Measurements from ENCODE around the gene ACSM6. TPM values are rescaled to one million over a fixed set of nuclear protein-coding genes. Genes with fewer than 3 reads are reported as not detected.

The ACSM6 gene
- total RNA-seq, 1 experiment from 2014 or later, result not detected

DNA sequence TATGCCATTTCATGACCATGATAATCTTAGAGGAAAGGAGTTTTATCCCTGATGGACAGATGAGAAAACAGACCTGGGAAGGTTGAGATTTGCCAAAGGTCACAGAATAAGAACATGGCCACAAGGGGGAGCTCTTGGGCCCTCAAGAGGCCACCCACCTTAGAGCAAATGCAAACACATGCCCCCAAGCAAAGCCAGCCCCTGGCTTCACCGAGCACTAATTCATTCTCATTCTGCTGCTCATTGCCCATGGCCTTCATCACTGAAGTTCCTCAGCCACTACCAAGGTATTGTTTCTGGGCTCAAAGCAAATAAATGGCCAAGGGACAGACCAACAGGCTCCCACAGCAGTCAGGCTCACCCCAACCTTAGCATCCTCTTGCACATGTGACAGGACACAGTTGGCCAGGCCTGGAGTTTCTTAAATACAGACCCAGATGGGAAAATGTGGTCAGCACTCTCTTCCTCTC lies 52.6 kb downstream of the ACSM6 start (continued):
- TF ChIP-seq, protein P1, sequence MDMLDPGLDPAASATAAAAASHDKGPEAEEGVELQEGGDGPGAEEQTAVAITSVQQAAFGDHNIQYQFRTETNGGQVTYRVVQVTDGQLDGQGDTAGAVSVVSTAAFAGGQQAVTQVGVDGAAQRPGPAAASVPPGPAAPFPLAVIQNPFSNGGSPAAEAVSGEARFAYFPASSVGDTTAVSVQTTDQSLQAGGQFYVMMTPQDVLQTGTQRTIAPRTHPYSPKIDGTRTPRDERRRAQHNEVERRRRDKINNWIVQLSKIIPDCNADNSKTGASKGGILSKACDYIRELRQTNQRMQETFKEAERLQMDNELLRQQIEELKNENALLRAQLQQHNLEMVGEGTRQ (CRISPR knock-in tag; IDR thresholded peaks at IDR 0.05), result peak; percentile 28; the same call in 1 of the 2 replicates
- TF ChIP-seq SMAD3 (CRISPR knock-in tag; IDR thresholded peaks at IDR 0.05; ENCODE audit: borderline replicate concordance) (no peak), ATF1 (CRISPR knock-in tag; IDR thresholded peaks at IDR 0.05) (no peak)

DNA sequence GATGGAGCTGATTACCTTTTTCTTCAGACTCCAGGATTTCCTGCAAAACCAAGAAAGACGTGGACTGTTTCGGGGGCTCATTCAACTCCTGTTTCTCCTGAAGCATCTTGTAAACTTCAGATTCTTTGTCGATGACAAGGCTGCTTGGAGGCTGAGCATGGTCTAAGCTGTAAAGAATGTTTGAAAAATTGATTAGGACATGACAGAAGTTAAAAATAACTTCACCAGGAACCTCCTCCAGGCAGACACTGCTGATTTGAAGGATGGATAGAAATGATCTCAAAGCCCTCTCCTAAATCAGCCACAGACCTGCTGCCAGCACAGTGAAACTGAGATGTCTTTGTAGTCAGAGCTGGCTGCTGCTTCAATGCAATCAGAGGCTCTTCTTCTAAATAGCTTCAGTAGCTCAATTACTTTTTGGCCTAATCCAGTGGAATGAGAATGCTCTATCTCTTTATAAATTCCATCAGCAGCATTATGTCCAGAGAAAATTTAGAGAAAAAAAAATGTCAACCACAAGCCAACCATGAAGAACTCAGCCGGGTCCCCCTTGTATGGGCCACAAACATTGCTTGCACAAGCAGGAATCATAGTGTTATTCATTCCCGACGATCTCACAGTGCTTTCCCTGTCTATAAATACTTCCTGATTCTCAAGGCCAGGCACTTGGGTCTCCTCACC lies 53.3 kb downstream of the ACSM6 start:
- H3K4me3 Mint-ChIP-seq, result no peak overlapping the region
- POLR2A ChIA-PET, result interaction anchor here (0.8 to 1.8 kb wide), 2 partner anchors 41 to 116 kb away, joined by 3 to 4 read pairs; no protein-coding TSS in a partner anchor

More for the DNA sequence above, 53.3 kb downstream of the ACSM6 start:
- Mint-ChIP-seq H3K27ac (peak overlapping the region; percentile 74), H3K27me3 (ENCODE audit: low read depth) (no peaks in the 10 kb centered on the region), H3K36me3 (peaks cover 38% of the 10 kb centered on the region), H3K4me1 (peaks cover 52% of the 10 kb centered on the region), H3K9me3 (no peaks in the 10 kb centered on the region)
- DNase-seq (ENCODE audit: low spot score) (no peak), ATAC-seq (no peak)
- TF ChIP-seq E2F5 (CRISPR knock-in tag; IDR thresholded peaks at IDR 0.05) (no peak), ZNF423 (CRISPR knock-in tag; IDR thresholded peaks at IDR 0.05) (no peak), ZBTB43 (CRISPR knock-in tag; IDR thresholded peaks at IDR 0.05) (no peak), TCF7 (CRISPR knock-in tag; IDR thresholded peaks at IDR 0.05; ENCODE audit: low read depth) (no peak), STAT6 (CRISPR knock-in tag; conservative IDR thresholded peaks at IDR 0.05; ENCODE audit: low read depth) (no peak), USF1 (CRISPR knock-in tag; IDR thresholded peaks at IDR 0.05) (no peak), SOX15 (CRISPR knock-in tag; IDR thresholded peaks at IDR 0.05) (no peak), ZNF263 (CRISPR knock-in tag; IDR thresholded peaks at IDR 0.05; ENCODE audit: low read depth) (no peak), MLX (CRISPR knock-in tag; IDR thresholded peaks at IDR 0.05) (no peak), JAZF1 (CRISPR knock-in tag; IDR thresholded peaks at IDR 0.05) (no peak), ZNF121 (CRISPR knock-in tag; IDR thresholded peaks at IDR 0.05) (no peak), FOXK1 (CRISPR knock-in tag; IDR thresholded peaks at IDR 0.05) (no peak), FOXJ3 (CRISPR knock-in tag; IDR thresholded peaks at IDR 0.05; ENCODE audit: borderline replicate concordance) (no peak)
- TF ChIP-seq, protein P2, sequence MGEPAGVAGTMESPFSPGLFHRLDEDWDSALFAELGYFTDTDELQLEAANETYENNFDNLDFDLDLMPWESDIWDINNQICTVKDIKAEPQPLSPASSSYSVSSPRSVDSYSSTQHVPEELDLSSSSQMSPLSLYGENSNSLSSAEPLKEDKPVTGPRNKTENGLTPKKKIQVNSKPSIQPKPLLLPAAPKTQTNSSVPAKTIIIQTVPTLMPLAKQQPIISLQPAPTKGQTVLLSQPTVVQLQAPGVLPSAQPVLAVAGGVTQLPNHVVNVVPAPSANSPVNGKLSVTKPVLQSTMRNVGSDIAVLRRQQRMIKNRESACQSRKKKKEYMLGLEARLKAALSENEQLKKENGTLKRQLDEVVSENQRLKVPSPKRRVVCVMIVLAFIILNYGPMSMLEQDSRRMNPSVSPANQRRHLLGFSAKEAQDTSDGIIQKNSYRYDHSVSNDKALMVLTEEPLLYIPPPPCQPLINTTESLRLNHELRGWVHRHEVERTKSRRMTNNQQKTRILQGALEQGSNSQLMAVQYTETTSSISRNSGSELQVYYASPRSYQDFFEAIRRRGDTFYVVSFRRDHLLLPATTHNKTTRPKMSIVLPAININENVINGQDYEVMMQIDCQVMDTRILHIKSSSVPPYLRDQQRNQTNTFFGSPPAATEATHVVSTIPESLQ (CRISPR knock-in tag; IDR thresholded peaks at IDR 0.05), result no peak
- CTCF ChIA-PET, result interaction anchor here (0.6 to 3.2 kb wide), 47 partner anchors 7 to 975 kb away, joined by 3 to 60 read pairs (median 4); partner anchors contain the start of gene PDLIM1

Measured in WTC11 (cell line).